ENCODE data around the gene LRP10. TPM values are rescaled to one million over a fixed set of nuclear protein-coding genes. Genes with fewer than 3 reads are reported as not detected.

Gene LRP10
- total RNA-seq, 1 experiment from 2014 or later: 78.3 TPM

- H3K9me3 ChIP-seq (ENCODE audit: control insufficient read depth, insufficient read depth, low read depth, low read length): no peaks in the 10 kb centered on the region
- DNase-seq (ENCODE audit: low read depth, low spot score): no peak
- H3K27me3 ChIP-seq (ENCODE audit: control insufficient read depth, insufficient read depth, low read length): no peaks in the 10 kb centered on the region
- intact Hi-C loops (cut with micrococcal nuclease; ENCODE audit: unreplicated experiment): no loop called here
- no peak overlapping the region for H3K4me3 ChIP-seq (ENCODE audit: low read depth in 2 of 2, low read length in 2 of 2)
- ChIA-PET CTCF (no interaction called here), POLR2A (interaction anchor here (0.6 kb wide), 1 partner anchor 29 kb away, joined by 4 read pairs; no protein-coding TSS in a partner anchor)
- ATAC-seq: no peak
- H3K27ac ChIP-seq (ENCODE audit: low read length): no peak overlapping the region
- TF ChIP-seq REST (IDR thresholded peaks at IDR 0.05; ENCODE audit: insufficient read depth in 1 of 2, low read depth in 2 of 2, low read length in 1 of 2): no peak
- no peak for TF ChIP-seq CTCF (IDR thresholded peaks at IDR 0.05)
- TF ChIP-seq POLR2AphosphoS5 (IDR thresholded peaks at IDR 0.05; ENCODE audit: low read depth, low read length): no peak
- TF ChIP-seq SIN3A (IDR thresholded peaks at IDR 0.05; ENCODE audit: borderline replicate concordance, insufficient read depth, low read depth, low read length): no peak
- no peak for TF ChIP-seq TCF7L2 (IDR thresholded peaks at IDR 0.05; ENCODE audit: low read depth, low read length)
- H3K4me1 ChIP-seq (ENCODE audit: control insufficient read depth, insufficient read depth, low read length): peaks cover 12% of the 10 kb centered on the region
- in situ Hi-C loops (cut with HindIII; ENCODE audit: low pct_unique_long_range_greater_than_20kb, low sequenced_read_pairs): no loop called here
- peaks cover 12% of the 10 kb centered on the region for H3K36me3 ChIP-seq (ENCODE audit: control insufficient read depth, insufficient read depth, low read length)
- no TSS peak for BruUV-seq (replicated peaks)
Measured at GRCh38 chr14:22920697-22921096, 49.2 kb downstream of the LRP10 start.

- Histone ChIP-seq H3K27ac (ENCODE audit: low read length) (no peak overlapping the region), H3K27me3 (ENCODE audit: control insufficient read depth, insufficient read depth, low read length) (no peaks in the 10 kb centered on the region), H3K36me3 (ENCODE audit: control insufficient read depth, insufficient read depth, low read length) (peaks cover 18% of the 10 kb centered on the region), H3K4me1 (ENCODE audit: control insufficient read depth, insufficient read depth, low read length) (peaks cover 8% of the 10 kb centered on the region), H3K9me3 (ENCODE audit: control insufficient read depth, insufficient read depth, low read depth, low read length) (no peaks in the 10 kb centered on the region), H3K4me3 (ENCODE audit: low read depth in 2 of 2, low read length in 2 of 2) (no peak overlapping the region)
- DNase-seq (ENCODE audit: low read depth, low spot score): no peak
- ChIA-PET CTCF (no interaction called here), POLR2A (no interaction called here)
- intact Hi-C loops (cut with micrococcal nuclease; ENCODE audit: unreplicated experiment): no loop called here
- in situ Hi-C loops (cut with HindIII; ENCODE audit: low pct_unique_long_range_greater_than_20kb, low sequenced_read_pairs): no loop called here
- no peak for TF ChIP-seq POLR2AphosphoS5 (IDR thresholded peaks at IDR 0.05; ENCODE audit: low read depth, low read length)
- no peak for TF ChIP-seq REST (IDR thresholded peaks at IDR 0.05; ENCODE audit: insufficient read depth in 1 of 2, low read depth in 2 of 2, low read length in 1 of 2)
- no peak for TF ChIP-seq TCF7L2 (IDR thresholded peaks at IDR 0.05; ENCODE audit: low read depth, low read length)
- TF ChIP-seq SIN3A (IDR thresholded peaks at IDR 0.05; ENCODE audit: borderline replicate concordance, insufficient read depth, low read depth, low read length): no peak
- no TSS peak for BruUV-seq (replicated peaks)
- no peak for ATAC-seq
Measured at GRCh38 chr14:22922294-22922693, 50.8 kb downstream of the LRP10 start.

All from Panc1 (cell line).